AG08396 (cell line): Measurements from ENCODE around the gene KDM4B.
A peak's percentile ranks its signal among the peaks of the same experiment; 100 is the strongest.
"Not testable (repeated sequence)": the region's sequence is repeated elsewhere in the genome, so short reads cannot be mapped to it uniquely, and the experiment has no call there.

ENCODE experiments used
- DNase-seq: peaks from one replicate; pipeline ENCODE4 v3.0.0; 2012; ENCODE audit warnings: low spot score, mixed read lengths

KDM4B gene

GRCh38 chr19:5152013-5152763 is 183.3 kb downstream of the KDM4B start:
- DNase-seq: no peak

GRCh38 chr19:5152767-5153532 is 184.0 kb downstream of the KDM4B start:
- no peak for DNase-seq

- DNase-seq: no peak
Measured at GRCh38 chr19:5153601-5154128, 184.8 kb downstream of the KDM4B start.

- DNase-seq: no peak
Measured at GRCh38 chr19:5154129-5154798, 185.4 kb downstream of the KDM4B start.

- no peak for DNase-seq
Measured at GRCh38 chr19:5154799-5155426, 186.0 kb downstream of the KDM4B start.

- DNase-seq: no peak
Measured at GRCh38 chr19:5155586-5156210, 186.8 kb downstream of the KDM4B start.

GRCh38 chr19:5156231-5156986 is 187.5 kb downstream of the KDM4B start:
- DNase-seq: no peak

DNA sequence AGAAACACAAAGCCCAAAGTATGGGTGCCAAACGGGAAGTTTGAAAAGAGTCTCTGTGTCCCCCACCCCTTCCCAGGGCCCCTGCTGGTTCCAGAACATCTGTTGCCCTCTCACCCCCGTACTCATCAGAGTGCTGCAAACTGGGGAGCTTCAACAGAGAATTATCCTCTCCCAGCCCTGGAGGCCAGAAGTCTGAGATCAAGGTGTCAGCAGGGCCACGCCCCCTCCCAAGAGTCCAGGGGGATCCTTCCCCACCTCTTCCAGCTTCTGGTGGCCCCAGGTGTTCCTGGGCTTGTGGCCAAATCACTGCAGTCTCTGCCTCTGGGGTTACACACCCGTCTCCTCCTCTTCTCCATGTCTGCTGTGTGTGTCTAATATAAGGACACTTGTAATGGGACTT is 188.3 kb downstream of the KDM4B start:
- DNase-seq: no peak

DNA sequence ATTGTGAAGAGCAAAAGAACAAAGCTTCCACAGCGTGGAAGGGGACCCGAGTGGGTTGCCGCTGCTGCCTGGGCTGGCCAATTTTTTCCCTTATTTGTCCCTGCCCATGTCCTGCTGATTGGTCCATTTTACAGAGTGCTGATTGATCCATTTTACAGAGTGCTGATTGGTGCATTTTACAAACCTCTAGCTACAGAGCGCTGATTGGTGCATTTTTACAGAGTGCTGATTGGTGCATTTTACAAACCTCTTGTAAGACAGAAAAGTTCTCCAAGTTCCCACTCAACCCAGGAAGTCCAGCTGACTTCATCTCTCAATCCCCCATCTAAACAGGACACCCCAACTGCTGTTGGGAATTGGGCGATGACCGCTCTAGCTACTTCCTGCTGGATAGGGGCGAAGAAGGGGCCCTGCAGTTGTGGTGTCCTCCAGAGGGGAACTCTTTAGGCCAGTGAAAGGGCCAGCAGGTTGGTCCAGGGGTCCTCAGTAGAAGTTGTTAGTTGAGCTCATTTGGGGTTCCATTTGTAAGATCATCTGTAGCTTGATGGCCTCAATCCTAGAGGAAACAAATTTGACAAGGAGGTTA is 189.7 kb downstream of the KDM4B start:
- not testable (repeated sequence) for DNase-seq

DNA sequence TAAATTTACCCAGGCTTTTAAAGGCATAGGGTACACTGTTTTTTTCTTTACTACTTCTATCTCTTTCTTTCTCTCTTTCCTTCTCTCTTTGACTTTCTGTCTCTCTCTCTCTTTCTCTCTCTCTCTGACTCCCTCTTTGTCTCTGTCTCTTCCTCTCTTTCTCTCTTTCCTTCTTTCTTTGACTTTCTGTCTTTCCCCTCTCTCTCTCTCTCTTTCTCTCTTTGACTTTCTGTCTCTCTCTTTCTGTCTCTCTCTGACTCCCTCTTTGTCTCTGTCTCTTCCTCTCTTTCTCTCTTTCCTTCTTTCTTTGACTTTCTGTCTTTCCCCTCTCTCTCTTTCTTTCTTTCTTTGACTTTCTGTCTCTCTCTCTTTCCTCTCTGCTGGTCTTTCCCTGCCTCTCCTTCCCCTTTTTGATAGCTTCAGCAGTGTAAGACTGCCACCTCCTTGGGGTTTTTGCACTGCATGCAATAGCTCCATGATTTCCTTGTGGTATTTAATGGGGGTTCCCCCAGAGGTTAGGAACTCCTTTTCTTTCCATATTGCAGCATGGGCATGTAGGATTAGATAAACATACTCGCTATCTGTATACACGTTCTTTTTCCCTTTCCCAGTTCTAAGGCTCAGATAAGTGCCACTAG is 191.4 kb downstream of the KDM4B start:
- not testable (repeated sequence) for DNase-seq

DNA sequence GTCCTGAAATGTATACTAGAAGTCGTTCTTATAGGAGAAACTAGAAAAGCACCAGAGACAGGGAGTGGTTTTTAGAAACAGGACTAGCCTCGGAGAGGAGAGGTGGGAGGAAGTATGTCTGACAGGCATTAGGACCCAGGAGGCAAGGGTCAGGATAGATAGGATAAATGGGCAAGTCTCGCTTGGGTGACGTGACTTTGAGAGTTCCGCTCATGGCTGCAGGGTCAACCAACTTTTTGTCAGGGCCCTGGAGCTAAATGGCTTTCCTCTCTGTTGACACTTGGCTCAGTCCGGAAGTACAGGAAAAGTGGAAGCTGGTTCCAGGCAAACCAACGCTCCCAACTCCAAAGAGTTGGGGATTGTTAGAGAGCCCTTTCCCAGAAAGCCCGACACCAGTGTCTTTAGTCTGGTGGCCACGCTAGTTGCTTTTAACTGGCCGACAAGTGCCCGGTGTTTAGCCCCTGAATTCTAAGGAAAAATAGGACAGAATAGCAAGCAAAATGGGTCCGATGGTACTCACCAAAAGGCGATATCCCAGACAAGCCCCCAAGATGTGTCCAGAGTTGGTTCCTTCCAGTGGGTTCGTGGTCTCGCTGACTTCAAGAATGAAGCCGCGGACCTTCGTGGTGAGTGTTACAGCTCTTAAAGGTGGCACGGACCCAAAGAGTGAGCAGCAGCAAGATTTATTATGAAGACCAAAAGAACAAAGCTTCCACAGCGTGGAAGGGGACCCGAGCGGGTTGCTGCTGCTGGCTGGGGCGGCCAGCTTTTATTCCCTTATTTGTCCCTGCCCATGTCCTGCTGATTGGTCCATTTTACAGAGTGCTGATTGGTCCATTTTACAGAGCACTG is 196.2 kb downstream of the KDM4B start:
- not testable (repeated sequence) for DNase-seq

- DNase-seq: no peak
Measured at GRCh38 chr19:5165697-5166019, 196.7 kb downstream of the KDM4B start.

GRCh38 chr19:5166262-5166661 is 197.3 kb downstream of the KDM4B start:
- peak; percentile 58 for DNase-seq

DNA sequence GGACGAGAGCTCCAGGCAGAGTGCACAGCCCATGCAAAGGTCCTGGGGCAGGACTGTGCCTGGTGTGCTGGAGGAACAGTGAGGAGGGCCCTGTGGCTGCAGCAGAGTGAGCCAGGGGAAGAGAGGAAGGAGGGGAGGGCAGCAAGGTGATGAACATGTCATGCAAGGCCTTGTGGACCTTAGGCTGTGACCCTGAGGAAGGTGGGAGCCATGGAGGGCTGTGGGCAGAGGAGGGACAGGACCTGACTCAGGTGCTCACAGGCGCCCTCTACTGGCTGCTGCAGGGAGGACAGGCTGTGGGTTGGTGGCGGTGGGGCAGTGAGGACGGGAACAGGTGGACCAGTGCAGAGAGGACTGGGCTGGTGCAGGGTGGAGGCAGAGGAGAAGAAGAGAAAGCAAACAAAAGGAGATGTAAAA is 201.4 kb downstream of the KDM4B start:
- no peak for DNase-seq

DNA sequence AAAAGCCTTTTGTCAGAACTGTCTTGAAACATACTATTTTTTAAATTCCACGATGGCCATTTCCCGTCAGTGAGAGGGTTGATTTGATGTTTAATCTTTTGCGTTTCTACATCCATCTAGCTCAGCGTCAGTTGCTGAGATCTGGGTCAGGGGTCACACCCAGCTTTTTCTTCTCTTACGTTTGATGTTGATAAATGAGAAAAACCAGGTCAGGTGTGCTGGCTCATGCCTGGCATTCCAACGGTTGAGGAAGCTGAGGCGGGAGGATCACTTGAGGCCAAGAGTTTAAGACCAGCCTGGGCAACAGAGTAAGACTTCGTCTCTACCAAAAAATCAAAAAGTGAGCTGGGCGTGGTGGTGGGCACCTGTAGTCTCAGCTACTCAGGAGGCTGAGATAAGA is 202.8 kb downstream of the KDM4B start:
- DNase-seq: no peak

GRCh38 chr19:5172859-5173630 is 204.1 kb downstream of the KDM4B start:
- peak; percentile 86 for DNase-seq

DNA sequence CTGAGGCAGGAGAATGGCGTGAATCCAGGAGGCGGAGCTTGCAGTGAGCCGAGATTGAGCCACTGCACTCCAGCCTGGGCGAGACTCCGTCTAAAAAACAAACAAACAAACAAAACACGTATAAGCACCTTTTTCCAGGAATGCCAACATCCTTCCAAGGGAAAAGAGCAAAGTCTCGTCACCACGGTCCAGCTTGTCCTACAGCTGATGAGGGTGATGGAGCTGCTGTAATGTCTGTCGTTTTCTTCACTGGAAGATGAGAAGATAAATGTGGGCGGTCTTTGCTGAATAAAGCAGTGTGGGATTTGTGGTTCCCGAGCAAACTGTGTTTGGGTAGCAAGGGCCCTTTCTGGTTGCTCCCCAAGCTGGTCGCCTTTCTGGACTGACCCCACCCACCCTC is 205.1 kb downstream of the KDM4B start:
- DNase-seq: no peak

DNA sequence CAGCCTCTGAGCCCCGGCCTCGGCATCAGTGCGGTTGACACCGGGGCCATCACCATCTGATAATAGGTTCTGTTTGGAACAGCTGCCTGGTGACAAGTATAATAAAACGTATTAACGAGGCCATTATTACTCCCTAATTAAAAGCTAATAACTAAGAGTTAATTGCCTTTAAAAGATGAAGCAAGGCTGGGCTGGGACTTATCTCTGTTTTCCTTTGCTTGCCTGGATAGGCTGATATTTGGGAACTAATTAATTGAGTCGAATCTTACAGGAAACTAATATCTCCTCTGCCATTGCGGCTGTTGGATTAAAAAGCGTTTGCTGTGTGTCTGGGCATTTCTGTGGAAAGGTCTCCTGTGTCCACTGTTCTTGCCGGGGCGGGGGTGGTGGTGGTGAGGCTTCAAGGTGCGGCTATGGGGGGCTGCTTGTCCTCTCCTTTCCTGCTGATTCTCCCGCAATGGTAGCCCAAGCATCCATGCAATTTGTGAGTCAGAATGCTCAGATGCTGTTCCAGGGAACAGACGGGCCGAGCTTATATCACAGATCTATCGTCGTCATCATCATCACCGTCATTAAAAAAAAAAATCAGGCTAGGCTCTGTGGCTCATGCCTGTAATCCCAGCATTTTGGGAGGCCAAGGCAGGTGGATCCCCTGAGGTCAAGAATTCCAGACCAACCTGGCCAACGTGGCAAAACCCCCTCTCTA is 209.0 kb downstream of the KDM4B start:
- no peak for DNase-seq
